ENCODE measurements around the gene KLF4.
"Not testable (repeated sequence)": the region's sequence is repeated elsewhere in the genome, so short reads cannot be mapped to it uniquely, and the experiment has no call there.

Gene KLF4

DNA sequence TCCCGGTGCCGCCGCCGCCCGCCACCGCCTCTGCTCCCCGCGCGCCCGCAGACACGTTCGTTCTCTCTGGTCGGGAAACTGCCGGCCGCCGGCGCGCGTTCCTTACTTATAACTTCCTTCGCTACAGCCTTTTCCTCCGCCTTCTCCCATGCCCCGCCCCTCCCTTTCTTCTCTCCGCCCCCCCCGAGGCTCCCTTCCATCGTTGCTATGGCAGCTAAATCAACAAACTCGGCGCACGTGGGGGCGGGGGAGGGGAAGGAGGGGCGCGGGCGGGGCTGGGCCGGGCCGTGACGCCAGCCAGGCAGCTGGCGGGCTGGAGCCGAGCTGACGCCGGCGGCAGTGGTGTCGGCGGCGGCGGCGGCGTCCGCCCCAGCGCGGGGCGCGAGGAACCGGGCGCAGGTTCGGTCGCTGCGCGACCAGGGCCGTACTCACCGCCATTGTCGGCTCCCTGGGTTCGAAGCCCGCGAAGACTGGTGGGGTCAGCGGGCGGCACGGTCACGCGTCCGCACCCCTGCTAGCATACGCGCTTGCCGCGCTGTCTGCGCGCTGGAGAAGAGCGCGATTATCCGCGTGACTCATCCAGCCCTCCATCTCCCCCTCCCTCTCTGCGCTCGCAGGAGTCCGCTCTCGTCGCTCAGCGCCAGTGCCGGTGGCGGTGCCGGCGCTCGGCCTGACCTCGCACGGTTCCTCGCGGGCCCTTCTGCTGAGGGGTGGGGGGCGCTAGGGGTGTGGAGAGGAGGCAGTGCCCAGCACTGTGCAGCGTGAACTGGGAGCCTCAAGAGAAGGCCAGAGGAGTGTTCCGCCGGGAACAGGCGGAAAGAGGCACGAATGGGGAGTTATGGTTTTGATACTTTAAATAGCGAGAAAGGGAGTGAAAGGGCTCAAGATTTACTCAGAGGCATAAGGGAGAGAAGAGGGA, at the start of gene KLF4:
Gene KLF4 (minus strand): TSS at position 83 of the 919 bp plus-strand sequence. CDS start 597 bp downstream, outside the sequence.
- DNase-seq (ENCODE audit: low read depth) = peak; percentile 35

DNA sequence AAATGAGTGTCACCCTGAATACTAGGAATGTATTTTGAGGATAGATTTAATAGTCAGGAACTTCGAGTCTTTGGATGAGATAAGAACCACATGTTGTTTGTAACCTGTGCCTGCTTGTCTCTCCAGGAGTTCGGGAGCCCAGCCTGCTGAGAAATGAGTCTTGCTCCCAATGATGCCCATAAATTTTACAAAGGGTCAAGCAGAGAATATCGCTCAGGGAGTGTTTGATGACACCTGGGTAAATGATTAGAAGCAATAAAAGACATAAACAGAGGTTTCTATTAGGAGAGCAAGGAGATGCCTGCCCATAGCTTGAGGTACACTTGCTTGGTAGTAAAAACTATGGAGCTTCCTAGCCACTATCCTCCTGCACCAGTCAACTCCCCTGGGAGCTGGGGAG, 46.9 kb upstream of the KLF4 start:
- no peak for DNase-seq (ENCODE audit: low read depth)

DNA sequence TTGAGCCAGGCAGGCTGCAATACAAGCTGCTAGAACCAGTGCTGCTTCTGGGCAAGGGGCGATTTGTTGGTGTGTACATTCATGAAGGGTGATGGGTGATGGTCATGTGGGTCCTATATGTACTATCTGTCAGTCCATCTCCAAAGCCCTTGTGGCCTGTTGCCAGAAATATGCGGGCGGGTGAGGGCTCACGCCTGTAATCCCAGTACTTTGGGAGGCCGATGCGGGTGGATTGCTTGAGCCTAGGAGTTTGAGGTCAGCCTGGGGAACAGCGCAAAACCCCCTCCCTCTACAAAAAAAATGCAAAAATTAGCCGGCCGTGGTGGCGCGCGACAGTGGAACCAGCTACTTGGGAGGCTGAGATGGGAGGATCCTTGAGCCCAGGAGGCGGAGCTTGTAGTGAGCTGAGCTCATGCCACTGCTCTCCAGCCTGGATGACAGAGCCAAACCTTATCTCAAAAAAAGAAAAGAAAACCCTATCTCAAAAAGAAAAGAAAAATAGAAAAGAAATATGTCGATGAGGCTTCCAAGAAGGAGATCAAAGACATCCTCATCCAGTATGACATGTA, 45.0 kb upstream of the KLF4 start:
- no peak for DNase-seq (ENCODE audit: low read depth)

DNA sequence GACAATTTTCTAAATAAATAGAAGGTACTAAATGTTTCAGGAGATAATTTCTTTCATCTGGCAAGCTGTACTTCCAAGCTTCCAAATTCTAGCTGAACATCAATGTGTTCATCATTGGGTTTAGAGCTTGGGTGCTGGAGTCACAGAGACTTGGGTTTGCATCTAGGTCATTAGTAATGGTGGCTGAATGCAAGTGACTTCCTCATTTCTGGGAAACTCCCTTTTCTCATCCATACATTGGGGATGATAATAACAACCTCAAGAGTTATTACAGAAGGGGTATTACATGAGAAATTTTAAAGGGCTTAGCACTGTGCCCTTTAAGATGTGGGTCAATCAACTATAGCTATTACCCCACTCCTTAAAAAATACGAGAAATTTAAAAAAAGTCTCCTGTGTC, 41.1 kb upstream of the KLF4 start:
- no peak for DNase-seq (ENCODE audit: low read depth)

DNA sequence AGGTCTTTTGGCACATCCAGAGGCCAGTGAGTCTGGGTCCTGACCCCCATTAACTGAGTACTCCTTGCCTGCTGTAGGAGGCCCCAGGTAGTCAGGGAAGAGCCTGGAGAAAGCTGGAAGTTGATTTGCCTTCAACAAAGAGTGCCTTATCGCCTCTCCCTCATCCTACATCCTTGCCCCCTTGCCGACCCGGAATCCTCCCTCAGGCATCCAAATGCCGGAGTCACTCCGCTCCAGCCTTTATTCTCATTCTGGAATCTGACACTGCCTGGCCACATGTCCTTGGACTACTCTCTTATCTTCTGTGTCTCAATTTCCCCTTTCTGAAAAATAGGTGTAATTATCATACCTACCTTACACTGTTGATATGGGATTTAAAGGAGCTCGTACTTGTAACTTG, 39.1 kb upstream of the KLF4 start:
- DNase-seq (ENCODE audit: low read depth) = no peak

DNA sequence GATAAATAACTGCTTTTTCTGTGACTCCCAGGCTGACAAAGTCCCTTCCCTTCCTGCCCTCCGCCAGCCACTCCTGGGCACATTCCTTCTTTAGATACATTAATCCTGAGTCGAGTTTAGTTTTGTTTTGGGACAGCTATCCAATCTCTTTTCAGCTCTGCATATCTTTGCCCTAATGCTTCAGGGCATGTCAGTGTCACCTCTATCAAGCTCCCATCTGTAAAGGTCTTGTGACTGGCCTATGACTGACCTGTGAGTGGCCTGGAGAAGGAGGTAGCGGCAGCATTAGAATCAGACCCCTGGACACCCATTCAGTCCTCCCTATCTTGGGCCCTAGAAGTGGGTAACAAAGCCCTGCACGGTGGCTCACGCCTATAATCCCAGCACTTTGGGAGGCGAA, 34.0 kb upstream of the KLF4 start:
- no peak for DNase-seq (ENCODE audit: low read depth)

DNA sequence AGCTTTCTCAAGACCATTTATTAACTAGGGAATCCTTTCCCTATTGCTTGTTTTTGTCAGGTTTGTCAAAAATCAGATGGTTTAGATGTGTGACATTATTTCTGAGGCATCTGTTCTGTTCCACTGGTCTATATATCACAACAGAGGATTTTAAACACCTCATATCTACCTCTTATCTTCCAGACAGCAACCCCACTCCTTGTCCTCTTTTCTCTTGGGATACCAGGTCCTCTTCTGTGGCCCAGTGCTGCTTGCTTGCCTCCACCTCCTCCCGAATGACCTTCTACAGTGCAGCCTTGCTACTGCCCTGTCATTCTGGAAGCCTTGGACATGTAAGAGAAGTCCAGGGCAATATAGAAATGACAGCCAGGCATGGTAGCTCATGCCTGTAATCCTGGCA, 30.6 kb upstream of the KLF4 start:
- no peak for DNase-seq (ENCODE audit: low read depth)

DNA sequence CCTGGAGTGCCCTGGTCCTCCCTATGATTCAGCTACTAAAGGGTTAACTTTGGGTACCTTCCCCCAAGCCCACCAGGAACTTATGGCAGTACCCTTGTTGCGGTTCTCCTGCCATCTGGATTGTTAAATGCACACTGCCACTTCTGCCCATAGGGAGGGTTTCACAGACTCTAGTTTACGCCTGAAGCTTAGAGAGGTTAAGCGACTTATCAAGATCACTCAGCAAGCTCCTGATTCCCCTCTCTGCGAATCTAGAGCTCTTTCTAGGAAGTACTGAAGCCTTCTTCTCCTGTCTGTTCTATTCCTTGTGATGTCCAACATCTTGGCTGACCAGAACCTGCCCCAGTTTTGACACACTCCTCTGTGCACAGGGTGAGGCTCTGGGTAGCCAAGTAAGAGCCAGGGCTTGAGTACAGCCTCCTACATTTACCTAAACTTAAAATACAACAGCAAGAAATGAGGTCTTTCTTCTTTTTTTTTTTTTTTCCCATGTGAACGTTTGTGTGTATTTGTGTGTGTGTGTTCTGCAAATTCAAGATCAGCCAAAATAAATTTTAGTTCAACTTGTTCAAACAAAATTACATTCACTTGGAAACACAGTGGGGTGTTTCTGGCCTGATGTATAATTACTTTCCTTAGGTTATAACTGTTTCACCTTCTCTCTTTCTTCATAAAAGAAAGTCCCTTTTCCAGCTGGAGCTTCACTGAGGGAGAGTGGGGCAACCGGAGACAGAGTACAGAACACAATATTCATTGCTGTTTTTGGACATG, 28.7 kb upstream of the KLF4 start:
- DNase-seq (ENCODE audit: low read depth) = no peak

DNA sequence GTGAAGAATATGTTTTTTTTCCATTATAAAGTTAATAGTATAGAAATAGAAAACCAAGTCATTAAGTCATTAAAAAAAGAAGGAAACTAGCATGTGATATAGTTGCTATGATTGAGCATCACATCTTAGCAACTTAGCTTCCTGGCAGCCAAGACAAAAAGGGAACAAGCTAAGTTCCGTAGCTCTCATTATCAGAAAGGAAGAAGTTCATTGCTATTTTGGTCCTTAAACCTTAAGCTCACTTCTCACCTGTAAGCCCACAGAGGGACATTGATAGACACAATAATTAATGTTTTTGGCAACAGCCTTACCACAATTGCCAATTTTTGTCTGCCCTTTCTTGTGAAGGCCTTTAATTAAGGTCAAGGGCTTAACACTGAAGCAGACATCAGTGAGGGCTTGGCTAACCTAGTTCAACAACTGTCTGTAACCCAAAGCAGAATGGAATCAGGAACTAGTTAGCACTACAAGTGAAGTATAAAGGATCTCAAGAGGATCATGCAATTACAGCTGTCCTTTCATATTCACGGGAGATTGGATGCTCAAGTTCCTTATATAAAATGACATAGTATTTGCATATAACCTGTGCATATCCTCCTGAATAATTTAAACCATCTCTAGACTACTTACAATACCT, 24.0 kb upstream of the KLF4 start:
- no peak for DNase-seq (ENCODE audit: low read depth)

DNA sequence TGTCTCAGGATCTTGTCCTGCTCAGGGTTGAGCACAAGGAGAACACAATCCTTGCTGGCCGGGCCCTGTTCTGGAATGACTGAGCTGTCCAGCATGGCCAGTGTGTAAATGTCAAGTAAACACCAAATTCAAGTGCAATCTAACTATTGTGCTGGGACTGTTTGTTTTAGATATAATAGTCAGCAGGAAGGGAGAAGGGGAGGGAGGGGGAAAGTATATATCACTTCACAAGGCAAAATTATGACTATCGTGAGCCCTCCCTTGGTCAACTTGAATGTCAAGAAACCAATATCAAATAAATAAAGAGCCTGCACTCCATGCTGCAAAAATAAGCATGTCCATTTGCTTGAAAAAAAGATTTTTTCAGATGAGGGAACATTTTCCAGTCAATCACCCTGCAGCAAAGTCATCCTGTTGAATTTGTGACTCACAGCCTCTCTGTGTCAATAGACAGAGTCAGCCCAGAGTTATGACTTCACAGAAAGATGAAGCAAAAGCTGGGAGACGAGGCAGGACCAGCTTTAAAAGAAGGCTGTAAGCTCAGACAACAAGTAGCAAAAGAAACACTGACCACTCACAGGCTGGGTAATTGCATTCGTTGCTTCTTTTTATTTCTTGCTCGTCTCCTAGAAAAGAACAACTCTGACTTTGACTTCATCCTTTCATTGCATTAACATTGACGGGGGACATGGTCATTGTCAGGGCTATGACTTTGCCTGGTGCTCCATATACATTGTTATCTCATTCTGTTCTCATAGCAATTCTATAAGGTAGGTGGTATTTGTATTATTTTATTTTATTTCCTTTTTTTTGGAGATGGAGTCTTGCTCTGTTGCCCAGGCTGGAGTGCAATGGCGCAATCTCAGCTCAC, 15.3 kb upstream of the KLF4 start:
- no peak for DNase-seq (ENCODE audit: low read depth)

DNA sequence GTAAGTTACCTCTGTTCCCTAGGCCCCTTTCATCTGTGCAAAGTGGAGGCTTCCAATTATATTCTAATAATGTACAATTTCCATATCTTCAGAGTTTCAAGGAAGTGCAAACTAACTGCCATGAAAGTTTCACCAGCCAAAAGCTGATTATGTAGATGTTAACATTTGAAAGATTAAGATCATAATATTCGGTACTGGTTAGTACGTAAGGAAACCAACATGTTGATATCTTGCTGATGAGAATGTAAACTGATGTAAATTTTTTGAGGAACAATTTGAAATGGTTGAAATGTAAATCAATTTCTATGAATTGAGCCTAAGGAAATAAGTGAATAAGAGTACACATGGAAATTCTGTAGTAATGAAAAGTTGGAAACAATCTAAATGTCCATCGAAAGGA, 12.9 kb upstream of the KLF4 start:
- DNase-seq (ENCODE audit: low read depth) = no peak

DNA sequence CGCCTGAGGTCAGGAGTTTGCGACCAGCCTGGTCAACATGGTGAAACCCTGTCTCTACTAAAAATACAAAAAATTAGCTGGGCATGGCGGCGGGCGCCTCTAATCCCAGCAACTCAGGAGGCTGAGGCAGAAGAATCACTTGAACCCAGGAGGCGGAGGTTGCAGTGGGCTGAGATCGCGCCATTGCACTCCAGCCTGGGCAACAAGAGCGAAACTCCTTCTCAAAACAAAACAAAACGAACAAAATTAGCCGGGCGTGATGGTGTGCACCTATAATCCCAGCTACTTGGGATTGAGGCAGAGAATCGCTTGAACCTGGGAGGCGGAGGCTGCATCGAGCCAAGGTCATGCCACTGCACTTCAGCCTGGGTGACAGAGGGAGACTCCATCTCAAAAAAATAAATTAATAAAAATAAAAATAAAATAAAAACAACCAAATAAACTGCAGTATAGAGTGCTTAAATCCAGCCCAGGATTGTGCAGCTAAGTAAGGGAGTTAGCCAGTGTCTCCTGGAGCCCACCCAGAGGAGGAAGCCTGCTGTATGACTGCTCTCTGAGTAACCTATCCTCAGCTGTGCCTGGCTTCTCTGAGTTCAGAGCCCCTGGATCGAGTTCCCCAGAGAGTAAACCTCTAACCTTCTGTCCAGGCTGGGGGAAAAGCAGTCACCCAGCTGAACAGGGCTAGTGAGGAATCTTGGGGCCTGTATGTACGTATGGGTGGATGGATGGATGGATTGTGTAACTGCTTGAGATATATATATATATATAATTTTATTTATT, 11.0 kb upstream of the KLF4 start:
- DNase-seq (ENCODE audit: low read depth) = not testable (repeated sequence)

DNA sequence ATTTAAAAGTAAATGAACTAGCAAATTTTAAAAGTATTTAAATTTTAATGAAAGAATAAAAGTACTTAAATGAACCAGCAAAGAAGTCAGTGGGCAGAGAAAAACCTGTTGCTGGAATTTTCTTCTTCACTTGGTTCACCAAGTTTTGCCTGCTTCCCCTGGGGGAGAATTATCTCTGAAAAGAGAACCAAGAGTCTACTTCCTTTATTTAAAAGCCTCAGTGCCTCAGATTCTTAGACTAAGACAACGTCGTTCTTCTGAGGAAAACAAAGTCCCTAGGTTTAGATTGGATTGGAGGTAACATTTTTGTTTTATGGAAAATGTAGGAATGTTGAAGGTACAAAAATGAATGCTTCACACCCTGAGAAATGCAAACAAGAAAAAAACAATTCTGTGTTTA, 7.4 kb upstream of the KLF4 start:
- no peak for DNase-seq (ENCODE audit: low read depth)

DNA sequence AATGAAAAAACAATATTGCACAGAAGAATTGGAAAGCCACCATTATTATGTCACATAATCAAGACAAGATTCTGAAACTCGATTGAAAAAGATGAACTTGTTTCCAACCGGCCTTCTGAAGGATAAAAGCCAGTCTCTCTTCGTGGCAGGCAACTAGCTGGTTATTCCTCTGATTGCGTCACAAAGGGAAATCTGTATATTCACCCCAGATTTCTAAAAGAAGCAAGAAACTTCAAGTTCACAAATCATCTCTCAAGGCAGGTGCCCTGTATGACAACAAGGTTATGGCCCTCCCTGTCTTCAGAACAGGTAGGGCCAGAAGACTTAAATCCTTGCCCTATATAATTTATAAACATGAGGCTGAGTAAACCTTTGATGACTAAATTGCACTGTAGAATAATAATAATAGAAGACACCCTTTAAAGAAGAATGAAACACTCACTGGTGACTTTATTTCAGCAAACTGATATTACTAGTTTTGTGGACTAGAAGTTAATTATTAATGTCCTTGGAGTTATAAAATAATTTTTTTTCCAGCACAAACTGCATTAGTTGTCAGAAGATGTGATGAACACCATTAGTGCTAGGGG, 2.9 kb upstream of the KLF4 start:
- DNase-seq (ENCODE audit: low read depth) = no peak

DNA sequence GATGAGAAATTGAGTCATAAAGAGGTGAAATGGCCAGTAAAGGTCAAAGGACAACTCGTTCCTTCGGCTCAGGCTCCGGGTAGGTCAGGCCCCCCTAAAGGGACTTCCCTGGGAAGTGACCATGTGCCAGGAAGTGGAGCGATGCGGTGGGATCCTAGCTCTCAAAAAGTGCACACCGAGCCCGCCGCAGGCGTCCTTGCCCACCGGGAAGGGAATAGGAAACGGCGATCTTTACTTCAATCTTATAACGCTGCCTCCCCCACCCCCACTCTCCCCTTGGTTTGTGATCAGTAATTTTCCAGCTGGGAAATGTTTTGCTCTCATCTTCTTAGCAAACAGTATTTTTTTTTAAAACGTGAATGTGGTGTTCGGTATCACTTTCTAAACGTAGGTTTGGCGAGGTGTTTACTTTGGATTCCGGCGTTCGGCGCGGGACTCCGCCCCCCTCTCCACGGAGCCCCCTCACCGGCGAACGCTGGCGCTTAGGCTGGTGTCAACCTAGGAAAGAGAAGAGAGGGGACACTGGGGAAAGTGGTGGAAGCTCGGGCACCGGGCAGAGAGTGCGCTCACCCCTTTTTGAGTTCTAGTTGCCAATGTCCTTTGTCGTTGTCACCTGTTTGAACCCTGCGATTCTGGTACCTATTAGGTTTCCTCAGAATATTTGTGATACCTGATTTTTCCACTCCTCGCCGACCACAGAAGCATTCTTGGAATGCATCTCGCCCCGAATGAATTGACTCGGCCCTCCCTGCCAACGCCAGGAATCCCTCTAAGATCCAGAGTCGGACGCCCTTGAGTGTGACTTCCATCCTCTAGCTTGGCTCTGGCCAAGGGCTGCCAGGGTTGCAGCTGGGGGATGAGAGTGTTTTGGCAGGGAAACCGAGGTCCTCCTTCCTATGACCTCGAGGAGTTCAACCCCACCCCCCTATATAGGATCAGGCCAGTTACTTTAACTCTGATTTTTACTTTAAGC, 1.8 kb upstream of the KLF4 start:
- no peak for DNase-seq (ENCODE audit: low read depth)

DNA sequence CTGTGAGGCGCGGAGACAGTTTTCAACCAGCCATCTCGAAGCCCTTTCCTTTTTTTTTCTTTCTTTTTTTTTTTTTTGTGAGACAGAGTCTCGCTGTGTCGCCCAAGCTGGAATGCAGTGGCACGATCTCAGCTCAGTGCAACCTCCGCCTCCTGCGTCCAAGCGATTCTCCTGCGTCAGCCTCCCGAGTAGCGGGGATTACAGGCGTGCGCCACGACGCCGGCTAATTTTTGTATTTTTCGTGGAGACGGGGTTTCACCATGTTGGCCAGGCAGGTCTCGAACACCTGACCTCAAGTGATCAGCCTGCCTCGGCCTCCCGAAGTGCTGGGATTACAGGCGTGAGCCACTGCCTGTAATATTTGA, 1.0 kb upstream of the KLF4 start:
- not testable (repeated sequence) for DNase-seq (ENCODE audit: low read depth)

DNA sequence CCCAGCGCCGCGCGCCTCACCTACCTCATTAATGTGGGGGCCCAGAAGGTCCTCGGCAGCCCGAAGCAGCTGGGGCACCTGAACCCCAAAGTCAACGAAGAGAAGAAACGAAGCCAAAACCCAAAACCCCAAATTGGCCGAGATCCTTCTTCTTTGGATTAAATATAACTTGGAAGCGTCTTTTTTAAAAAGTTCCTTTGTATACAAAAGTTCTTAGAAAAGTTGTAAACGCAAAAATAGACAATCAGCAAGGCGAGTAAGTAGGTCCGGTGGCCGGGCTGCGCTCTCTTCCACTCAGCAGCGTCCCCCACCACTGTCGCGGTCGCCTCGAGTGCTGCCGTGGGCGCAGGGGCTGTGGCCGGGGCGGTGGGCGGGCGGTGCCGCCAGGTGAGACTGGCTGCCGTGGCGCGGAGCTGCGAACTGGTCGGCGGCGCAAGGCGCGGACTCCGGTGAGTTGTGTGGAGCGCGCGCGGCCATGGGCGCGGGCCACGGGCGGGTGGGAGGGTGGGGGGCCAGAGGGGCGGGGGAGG, 360 bp downstream of the KLF4 start:
- no peak for DNase-seq (ENCODE audit: low read depth)

DNA sequence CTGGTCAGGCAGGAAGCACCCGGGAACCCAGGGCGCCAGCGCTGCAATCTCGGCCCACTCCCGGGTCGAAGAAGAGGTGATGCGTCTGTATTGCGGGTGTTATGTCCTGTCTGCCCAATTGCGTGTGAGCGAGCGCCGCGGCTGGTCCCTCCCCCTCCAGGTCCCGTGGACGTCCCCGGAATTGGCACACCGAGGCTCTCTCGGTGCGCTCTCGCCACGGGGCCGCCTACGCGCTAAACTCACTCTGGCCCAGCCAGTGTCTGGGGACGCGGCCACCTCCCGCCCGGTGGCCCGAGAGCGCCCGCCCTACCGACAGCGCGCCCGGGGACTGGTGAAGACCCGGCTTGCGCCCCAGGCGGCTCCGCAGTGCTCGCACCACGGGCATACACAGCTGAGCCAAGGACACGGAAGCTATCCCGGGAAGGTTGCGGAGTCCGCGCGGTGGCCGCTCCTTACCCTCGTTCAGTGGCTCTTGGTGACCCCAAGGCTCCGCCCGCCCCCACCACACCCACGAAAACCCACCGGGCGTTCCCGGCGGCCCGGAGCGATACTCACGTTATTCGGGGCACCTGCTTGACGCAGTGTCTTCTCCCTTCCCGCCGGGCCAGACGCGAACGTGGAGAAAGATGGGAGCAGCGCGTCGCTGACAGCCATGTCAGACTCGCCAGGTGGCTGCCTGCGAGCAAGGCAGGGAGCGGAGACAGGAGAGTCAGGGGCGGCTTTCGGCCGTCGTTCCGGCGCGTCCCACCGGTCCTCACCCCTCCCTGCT, 1.0 kb downstream of the KLF4 start:
- no peak for DNase-seq (ENCODE audit: low read depth)
